ENCODE data around the gene SAFB.

The SAFB gene

GRCh38 chr19:5707576-5708575 lies 85.0 kb downstream of the SAFB start:
- no peaks in the 10 kb centered on the region for H3K4me1 ChIP-seq (ENCODE audit: insufficient read depth, poor library complexity, severe bottlenecking)
- peaks cover 72% of the 10 kb centered on the region for H3K36me3 ChIP-seq (ENCODE audit: low read depth)
- DNase-seq (ENCODE audit: low spot score) (no peak), ATAC-seq (ENCODE audit: low read depth) (no peak; the same call in 2 of the 3 replicates)
- TF ChIP-seq CTCF (IDR thresholded peaks at IDR 0.05; ENCODE audit: poor library complexity, severe bottlenecking) = no peak
- no peaks in the 10 kb centered on the region for H3K9me3 ChIP-seq (ENCODE audit: severe bottlenecking)
- no peak overlapping the region for H3K27ac ChIP-seq (ENCODE audit: poor library complexity, severe bottlenecking)
- H3K4me3 ChIP-seq (ENCODE audit: severe bottlenecking) = no peak overlapping the region
- H3K27me3 ChIP-seq (ENCODE audit: insufficient read depth, poor library complexity, severe bottlenecking) = no peaks in the 10 kb centered on the region

DNA sequence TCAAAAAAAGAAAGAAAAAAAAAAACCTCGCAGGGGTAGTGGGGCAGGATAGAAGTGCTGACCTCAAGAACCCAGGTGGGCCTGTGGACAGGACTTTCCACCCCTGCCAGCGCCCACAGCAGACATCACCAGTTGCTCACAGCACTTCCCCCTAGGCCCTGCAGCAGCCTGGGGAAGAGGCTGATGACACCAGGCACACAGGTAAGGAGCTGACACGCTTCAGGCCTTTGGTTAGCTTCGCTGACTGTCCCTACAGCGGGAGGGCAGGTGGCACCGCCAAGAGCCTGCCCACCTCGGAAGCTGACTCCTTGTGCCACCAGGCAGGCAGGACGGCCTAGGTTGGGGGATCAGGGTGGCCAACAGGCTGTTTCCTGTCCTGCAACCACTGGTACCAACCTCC lies 88.1 kb downstream of the SAFB start:
- Histone ChIP-seq H3K27ac (ENCODE audit: poor library complexity, severe bottlenecking) (no peak overlapping the region), H3K36me3 (ENCODE audit: low read depth) (peaks cover 58% of the 10 kb centered on the region), H3K9me3 (ENCODE audit: severe bottlenecking) (no peaks in the 10 kb centered on the region), H3K27me3 (ENCODE audit: insufficient read depth, poor library complexity, severe bottlenecking) (no peaks in the 10 kb centered on the region), H3K4me3 (ENCODE audit: severe bottlenecking) (no peak overlapping the region), H3K4me1 (ENCODE audit: insufficient read depth, poor library complexity, severe bottlenecking) (no peaks in the 10 kb centered on the region)
- DNase-seq (ENCODE audit: low spot score) = no peak
- no peak for ATAC-seq (ENCODE audit: low read depth)
- no peak for TF ChIP-seq CTCF (IDR thresholded peaks at IDR 0.05; ENCODE audit: poor library complexity, severe bottlenecking)

GRCh38 chr19:5711713-5712161 lies 88.9 kb downstream of the SAFB start:
- TF ChIP-seq CTCF (IDR thresholded peaks at IDR 0.05; ENCODE audit: poor library complexity, severe bottlenecking) = no peak
- Histone ChIP-seq H3K4me1 (ENCODE audit: insufficient read depth, poor library complexity, severe bottlenecking) (no peaks in the 10 kb centered on the region), H3K4me3 (ENCODE audit: severe bottlenecking) (no peak overlapping the region), H3K36me3 (ENCODE audit: low read depth) (peaks cover 55% of the 10 kb centered on the region), H3K27me3 (ENCODE audit: insufficient read depth, poor library complexity, severe bottlenecking) (no peaks in the 10 kb centered on the region), H3K27ac (ENCODE audit: poor library complexity, severe bottlenecking) (no peak overlapping the region), H3K9me3 (ENCODE audit: severe bottlenecking) (no peaks in the 10 kb centered on the region)
- DNase-seq (ENCODE audit: low spot score) (no peak), ATAC-seq (ENCODE audit: low read depth) (no peak)

DNA sequence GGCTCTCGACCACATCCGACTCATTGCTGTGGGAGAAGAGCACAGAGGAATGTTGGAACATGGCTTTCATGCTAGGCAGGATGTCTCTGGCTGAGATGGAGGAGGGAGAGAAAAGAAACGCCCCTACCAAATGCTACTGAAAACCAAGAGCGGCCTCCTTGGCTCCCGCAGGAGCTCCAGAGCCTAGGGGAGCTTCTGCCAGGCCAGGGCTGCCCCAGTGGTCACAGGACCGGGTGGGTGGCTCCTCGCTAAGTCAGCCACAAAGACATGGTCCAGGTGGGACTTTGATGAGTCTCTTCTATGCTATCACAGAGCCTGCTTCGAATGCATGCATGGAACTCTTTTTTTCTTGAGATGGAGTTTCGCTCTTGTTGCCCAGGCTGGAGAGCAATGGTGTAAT lies 90.3 kb downstream of the SAFB start:
- ATAC-seq (ENCODE audit: low read depth) = no peak
- TF ChIP-seq CTCF (IDR thresholded peaks at IDR 0.05; ENCODE audit: poor library complexity, severe bottlenecking) = no peak
- Histone ChIP-seq H3K36me3 (ENCODE audit: low read depth) (peaks cover 63% of the 10 kb centered on the region), H3K27ac (ENCODE audit: poor library complexity, severe bottlenecking) (no peak overlapping the region), H3K9me3 (ENCODE audit: severe bottlenecking) (no peaks in the 10 kb centered on the region), H3K4me3 (ENCODE audit: severe bottlenecking) (no peak overlapping the region), H3K4me1 (ENCODE audit: insufficient read depth, poor library complexity, severe bottlenecking) (peaks cover 2% of the 10 kb centered on the region), H3K27me3 (ENCODE audit: insufficient read depth, poor library complexity, severe bottlenecking) (no peaks in the 10 kb centered on the region)
- no peak for DNase-seq (ENCODE audit: low spot score)

- Histone ChIP-seq H3K4me3 (ENCODE audit: severe bottlenecking) (no peak overlapping the region), H3K9me3 (ENCODE audit: severe bottlenecking) (no peaks in the 10 kb centered on the region), H3K4me1 (ENCODE audit: insufficient read depth, poor library complexity, severe bottlenecking) (peaks cover 2% of the 10 kb centered on the region), H3K27ac (ENCODE audit: poor library complexity, severe bottlenecking) (no peak overlapping the region), H3K36me3 (ENCODE audit: low read depth) (peaks cover 65% of the 10 kb centered on the region), H3K27me3 (ENCODE audit: insufficient read depth, poor library complexity, severe bottlenecking) (no peaks in the 10 kb centered on the region)
- TF ChIP-seq CTCF (IDR thresholded peaks at IDR 0.05; ENCODE audit: poor library complexity, severe bottlenecking) = no peak
- no peak for DNase-seq (ENCODE audit: low spot score)
- no peak for ATAC-seq (ENCODE audit: low read depth)
These were observed 91.9 kb downstream of the SAFB start for GRCh38 chr19:5714816-5715215.

Measured in RWPE2 (cell line).